GM23338 (cell line): ENCODE results near the gene UNKL. TPM values are rescaled to one million over a fixed set of nuclear protein-coding genes. Genes with fewer than 3 reads are reported as not detected.

Experiments used
- ATAC-seq: fragments of 200-7000 bp; cut with Tn5 transposase; 3 replicates; pipeline ENCODE4 v1.9.1; 2020
- DNase-seq: peaks from one replicate; pipeline ENCODE4 v3.0.0-alpha.2; 2015; ENCODE audit warnings: low spot score
- H2AFZ ChIP-seq: fragments of 200-600 bp; sonication (generic); 2 replicates; pipeline ENCODE4 v1.8.0; 2016; ENCODE audit warnings: antibody characterized with exemption, mild to moderate bottlenecking, moderate library complexity
- H3F3A ChIP-seq: fragments of 200-600 bp; sonication (generic); replicated peaks from 2 replicates; pipeline ENCODE4 v1.8.0; 2017; ENCODE audit warnings: antibody characterized with exemption, mixed run types, low read depth
- H3K27ac ChIP-seq: fragments of 200-600 bp; sonication (generic); 2 replicates; pipeline ENCODE4 v1.6.1; 2016; ENCODE audit warnings: low read depth
- H3K27me3 ChIP-seq: fragments of 200-600 bp; sonication (generic); 2 replicates; pipeline ENCODE4 v1.8.0; 2016; ENCODE audit warnings: mild to moderate bottlenecking, mixed run types, moderate library complexity; ENCODE audit not compliant: insufficient read depth
- H3K36me3 ChIP-seq: fragments of 200-600 bp; sonication (generic); 2 replicates; pipeline ENCODE4 v1.8.0; 2016; ENCODE audit warnings: mild to moderate bottlenecking; ENCODE audit not compliant: insufficient read depth
- H3K4me1 ChIP-seq: fragments of 200-600 bp; sonication (generic); 2 replicates; pipeline ENCODE4 v1.8.0; 2016; ENCODE audit warnings: mild to moderate bottlenecking, moderate library complexity; ENCODE audit not compliant: insufficient read depth
- H3K4me2 ChIP-seq: fragments of 200-600 bp; sonication (generic); 2 replicates; pipeline ENCODE4 v1.7.1; 2017; ENCODE audit warnings: mixed run types
- H3K4me3 ChIP-seq: fragments of 200-600 bp; sonication (generic); 2 replicates; pipeline ENCODE4 v1.6.1; 2016; ENCODE audit warnings: mixed run types
- H3K79me2 ChIP-seq: fragments of 200-600 bp; sonication (generic); replicated peaks from 2 replicates; pipeline ENCODE4 v1.8.0; 2017; ENCODE audit warnings: mild to moderate bottlenecking; ENCODE audit not compliant: insufficient read depth
- H3K9me2 ChIP-seq: fragments of 200-600 bp; sonication (generic); 2 replicates; pipeline ENCODE4 v1.8.0; 2017; ENCODE audit not compliant: insufficient read depth
- H4K20me1 ChIP-seq: fragments of 200-600 bp; sonication (generic); replicated peaks from 2 replicates; pipeline ENCODE4 v1.8.0; 2017; ENCODE audit warnings: mild to moderate bottlenecking; ENCODE audit not compliant: insufficient read depth
- H3K27ac Mint-ChIP-seq: 2 replicates; pipeline ENCODE4 v1.8.0; 2020; ENCODE audit warnings: inconsistent platforms, mild to moderate bottlenecking, moderate library complexity, mixed read lengths
- H3K27me3 Mint-ChIP-seq: 3 replicates; pipeline ENCODE4 v1.8.0; 2022; ENCODE audit warnings: low read depth, mild to moderate bottlenecking, moderate library complexity, mixed read lengths, inconsistent platforms; ENCODE audit not compliant: insufficient read depth, poor library complexity
- H3K36me3 Mint-ChIP-seq: 3 replicates; pipeline ENCODE4 v1.8.0; 2021; ENCODE audit warnings: low read depth, mild to moderate bottlenecking, inconsistent platforms, moderate library complexity, mixed read lengths
- H3K4me1 Mint-ChIP-seq: 3 replicates; pipeline ENCODE4 v1.8.0; 2020; ENCODE audit warnings: mild to moderate bottlenecking, inconsistent platforms, mixed read lengths
- H3K4me3 Mint-ChIP-seq: 3 replicates; pipeline ENCODE4 v1.8.0; 2021; ENCODE audit warnings: moderate library complexity, mild to moderate bottlenecking, inconsistent platforms, mixed read lengths
- H3K9me3 Mint-ChIP-seq: 3 replicates; pipeline ENCODE4 v1.8.0; 2020; ENCODE audit warnings: moderate library complexity, mild to moderate bottlenecking, inconsistent platforms, mixed read lengths
- CREB1 ChIP-seq: fragments of 250-450 bp; sonication (Bioruptor Pico); IDR thresholded peaks from 2 replicates; pipeline ENCODE4 v1.5.0; 2020; ENCODE audit warnings: low read depth, mild to moderate bottlenecking, moderate library complexity
- CTCF ChIP-seq, 2 experiments: fragments of 200-600 bp in 1 of 2; sonication (generic) in 1 of 2; conservative IDR thresholded peaks; 2 replicates each; pipeline versions ENCODE4 v1.5.1 to v1.6.1; 2016 to 2017; ENCODE audit warnings: antibody characterized with exemption in 2 of 2, low read depth in 2 of 2, mild to moderate bottlenecking in 2 of 2, moderate library complexity in 1 of 2
- ETS1 ChIP-seq: IDR thresholded peaks from 2 replicates; pipeline ENCODE4 v1.6.1; 2016; ENCODE audit warnings: antibody characterized with exemption
- EZH2 ChIP-seq: fragments of 200-600 bp; sonication (generic); IDR thresholded peaks from one replicate; pipeline ENCODE4 v1.8.0; 2017; ENCODE audit warnings: antibody characterized with exemption, mild to moderate bottlenecking, low read depth; ENCODE audit not compliant: unreplicated experiment
- EZH2phosphoT487 ChIP-seq: fragments of 200-600 bp; sonication (generic); IDR thresholded peaks from one replicate; pipeline ENCODE4 v1.8.1; 2018; ENCODE audit warnings: antibody characterized with exemption; ENCODE audit not compliant: unreplicated experiment
- JUNB ChIP-seq: IDR thresholded peaks from one replicate; pipeline ENCODE4 v1.6.1; 2016; ENCODE audit warnings: antibody characterized with exemption; ENCODE audit not compliant: unreplicated experiment
- NANOG ChIP-seq: IDR thresholded peaks from 2 replicates; pipeline ENCODE4 v1.6.1; 2016; ENCODE audit warnings: antibody characterized with exemption, borderline replicate concordance
- POLR2AphosphoS5 ChIP-seq: IDR thresholded peaks from 2 replicates; pipeline ENCODE4 v1.6.1; 2016; ENCODE audit warnings: antibody characterized with exemption, low read depth
- REST ChIP-seq: IDR thresholded peaks from one replicate; pipeline ENCODE4 v1.6.1; 2018; ENCODE audit warnings: antibody characterized with exemption; ENCODE audit not compliant: unreplicated experiment
- STAT1 ChIP-seq: IDR thresholded peaks from one replicate; pipeline ENCODE4 v1.6.1; 2016; ENCODE audit warnings: antibody characterized with exemption; ENCODE audit not compliant: unreplicated experiment
- ZNF114 ChIP-seq: fragments of 250-450 bp; sonication (Bioruptor Pico); IDR thresholded peaks from 2 replicates; pipeline ENCODE4 v1.5.0; 2020; ENCODE audit warnings: mild to moderate bottlenecking, moderate library complexity
- ZNF331 ChIP-seq: fragments of 250-450 bp; sonication (Bioruptor Pico); IDR thresholded peaks from 2 replicates; pipeline ENCODE4 v1.5.0; 2020; ENCODE audit warnings: low read depth, mild to moderate bottlenecking, moderate library complexity
- ZNF462 ChIP-seq: fragments of 250-450 bp; sonication (Bioruptor Pico); IDR thresholded peaks from 2 replicates; pipeline ENCODE4 v1.5.0; 2020; ENCODE audit warnings: mild to moderate bottlenecking, moderate library complexity
- polyA plus RNA-seq: library from polyadenylated mRNA; unstranded; fragments of >200 nt; fragmentation: Nextera tagmentation; extraction: Ambion mirVana; gene quantifications from 2 replicates; pipeline ENCODE4 v1.2.1, GENCODE V29; 2016
- total RNA-seq: library from RNA; depleted of rRNA; stranded (reverse); fragments of >200 nt; shearing (Covaris generic); gene quantifications from 2 replicates; pipeline ENCODE4 v1.2.3, GENCODE V29; 2014

UNKL gene
- total and polyA plus RNA-seq, 2 experiments from 2014 or later: 16.7 to 28.7 TPM

GRCh38 chr16:1443980-1444729, 29.7 kb upstream of the UNKL start, which contains the start of gene CCDC154:
Gene CCDC154, minus strand, starts transcription at chr16:1444556. Its CDS starts 234 bp downstream, at chr16:1444322.
- Histone ChIP-seq H3F3A (no peaks in the 10 kb centered on the region), H3K36me3 (no peaks in the 10 kb centered on the region), H4K20me1 (no peaks in the 10 kb centered on the region), H3K79me2 (no peaks in the 10 kb centered on the region), H3K27ac (no peak within 1 kb of the TSS), H2AFZ (no peak within 1 kb of the TSS), H3K4me3 (no peak within 1 kb of the TSS), H3K27me3 (no peaks in the 10 kb centered on the region), H3K4me2 (no peak within 1 kb of the TSS), H3K9me2 (no peaks in the 10 kb centered on the region), H3K4me1 (no peaks in the 10 kb centered on the region)
- Mint-ChIP-seq H3K27me3 (peaks cover 2% of the 10 kb centered on the region), H3K27ac (no peak within 1 kb of the TSS), H3K36me3 (no peaks in the 10 kb centered on the region), H3K9me3 (no peaks in the 10 kb centered on the region), H3K4me3 (no peak within 1 kb of the TSS), H3K4me1 (no peaks in the 10 kb centered on the region)
- ATAC-seq (peak; percentile 10), DNase-seq (no peak)
- TF ChIP-seq ZNF114 (no peak), EZH2 (no peak), CREB1 (CRISPR knock-in tag) (no peak), JUNB (no peak), POLR2AphosphoS5 (no peak), NANOG (no peak), ZNF462 (no peak), REST (no peak), ZNF331 (no peak), ETS1 (no peak), STAT1 (no peak), EZH2phosphoT487 (no peak), CTCF (conservative IDR thresholded peaks at IDR 0.05; ENCODE audit: low read depth in 2 of 2) (no peak)
